GM10266 (cell line): ENCODE measurements around the gene NOS1.

Experiments
- DNase-seq: peaks from one replicate; pipeline ENCODE4 v3.0.0; 2012; ENCODE audit errors: extremely low spot score
- TF ChIP-seq, protein P1 (sequence below): IDR thresholded peaks from 2 replicates; pipeline ENCODE4 v1.5.1; 2012; ENCODE audit warnings: mild to moderate bottlenecking, low read depth; ENCODE audit not compliant: control insufficient read depth, insufficient read depth; ENCODE audit errors: missing control alignments

Gene NOS1

DNA sequence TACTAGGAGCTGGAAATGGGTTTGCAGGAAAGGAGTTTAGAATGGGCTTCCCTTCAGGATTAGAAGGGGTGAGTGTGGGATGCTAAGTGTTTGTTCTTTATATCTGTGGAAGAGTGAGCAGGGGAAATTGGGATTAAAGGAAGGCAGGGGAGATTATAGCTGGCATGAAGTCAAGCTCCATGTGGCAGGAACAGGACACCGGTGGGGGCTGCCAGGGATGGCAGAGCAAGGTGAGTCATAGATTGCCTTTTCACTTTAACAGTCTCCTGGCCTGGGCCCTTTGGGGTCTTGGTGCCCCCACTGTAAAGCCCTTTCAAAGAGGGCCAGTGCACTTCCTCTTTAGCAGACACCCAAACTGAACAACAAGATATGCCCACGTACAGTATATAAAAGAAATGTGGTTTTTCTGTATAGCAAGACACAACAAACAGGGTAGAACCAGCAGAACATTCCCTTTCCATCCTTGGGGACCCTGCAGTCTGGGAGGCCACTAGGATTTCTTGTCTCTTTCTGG lies 148.1 kb downstream of the NOS1 start:
- TF ChIP-seq, protein P1, sequence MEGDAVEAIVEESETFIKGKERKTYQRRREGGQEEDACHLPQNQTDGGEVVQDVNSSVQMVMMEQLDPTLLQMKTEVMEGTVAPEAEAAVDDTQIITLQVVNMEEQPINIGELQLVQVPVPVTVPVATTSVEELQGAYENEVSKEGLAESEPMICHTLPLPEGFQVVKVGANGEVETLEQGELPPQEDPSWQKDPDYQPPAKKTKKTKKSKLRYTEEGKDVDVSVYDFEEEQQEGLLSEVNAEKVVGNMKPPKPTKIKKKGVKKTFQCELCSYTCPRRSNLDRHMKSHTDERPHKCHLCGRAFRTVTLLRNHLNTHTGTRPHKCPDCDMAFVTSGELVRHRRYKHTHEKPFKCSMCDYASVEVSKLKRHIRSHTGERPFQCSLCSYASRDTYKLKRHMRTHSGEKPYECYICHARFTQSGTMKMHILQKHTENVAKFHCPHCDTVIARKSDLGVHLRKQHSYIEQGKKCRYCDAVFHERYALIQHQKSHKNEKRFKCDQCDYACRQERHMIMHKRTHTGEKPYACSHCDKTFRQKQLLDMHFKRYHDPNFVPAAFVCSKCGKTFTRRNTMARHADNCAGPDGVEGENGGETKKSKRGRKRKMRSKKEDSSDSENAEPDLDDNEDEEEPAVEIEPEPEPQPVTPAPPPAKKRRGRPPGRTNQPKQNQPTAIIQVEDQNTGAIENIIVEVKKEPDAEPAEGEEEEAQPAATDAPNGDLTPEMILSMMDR = no peak
- no peak for DNase-seq

DNA sequence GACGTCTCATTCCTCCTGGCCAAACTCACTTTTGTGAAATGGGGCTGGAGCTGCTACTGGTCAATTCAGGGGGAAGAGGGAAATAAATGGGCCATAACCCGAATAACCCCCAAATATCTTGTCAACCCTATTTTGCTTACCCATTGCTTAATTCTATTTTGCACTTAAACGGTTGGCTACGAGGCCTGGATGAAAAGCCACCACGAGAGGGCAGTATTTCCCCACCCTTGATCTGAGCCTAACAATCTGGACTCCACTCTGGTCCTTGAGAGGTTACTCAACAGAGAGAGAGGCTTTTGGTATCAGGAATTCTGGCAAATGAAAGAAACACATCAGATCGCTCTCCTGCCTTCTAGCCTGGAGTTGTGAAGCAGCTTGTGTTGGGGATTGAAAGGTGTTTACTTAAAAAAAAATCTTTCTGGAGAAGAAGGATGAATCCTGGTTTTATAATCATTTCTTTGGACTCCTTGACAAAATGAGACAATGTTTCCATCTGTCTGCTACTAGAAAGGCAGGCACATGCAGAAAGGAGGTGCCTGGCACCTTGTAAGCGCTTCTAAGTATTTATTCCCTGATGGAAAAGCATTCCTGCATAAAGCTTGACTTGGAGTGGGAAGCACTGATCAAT lies 148.7 kb downstream of the NOS1 start:
- TF ChIP-seq, protein P1 = peak; percentile 86
- peak; percentile 70 for DNase-seq

DNA sequence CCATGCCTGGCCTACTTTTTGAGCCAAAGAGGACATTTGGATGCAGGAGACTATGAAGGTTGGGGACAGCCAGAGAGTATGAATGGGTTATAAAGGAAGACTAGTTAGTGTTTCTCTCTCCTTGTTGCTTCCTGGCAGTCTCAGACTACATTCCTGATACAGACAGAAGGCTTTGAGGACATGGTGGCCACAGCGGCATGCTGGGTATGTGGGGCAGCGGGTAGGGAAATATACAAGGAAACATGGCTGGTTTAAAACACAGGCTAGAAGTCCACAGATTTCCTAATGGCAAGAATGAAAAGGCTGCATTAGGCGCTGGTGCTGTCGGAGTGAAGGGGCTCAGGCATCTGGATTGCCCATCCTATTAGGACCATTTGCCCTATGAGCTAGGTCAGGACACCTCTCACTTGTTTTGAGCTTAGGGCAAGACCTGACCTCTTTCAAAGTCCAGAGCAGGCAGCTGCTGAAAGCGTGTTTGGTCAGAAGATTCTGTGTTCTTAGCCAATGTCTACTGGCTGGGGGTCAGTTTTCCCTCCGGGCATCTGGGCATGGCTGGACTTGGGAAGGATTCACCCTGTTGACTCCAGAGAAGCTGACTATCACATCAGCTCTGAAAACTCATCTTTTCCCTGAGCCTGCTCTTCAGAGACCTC lies 151.0 kb downstream of the NOS1 start:
- DNase-seq = no peak
- TF ChIP-seq, protein P1 = no peak

DNA sequence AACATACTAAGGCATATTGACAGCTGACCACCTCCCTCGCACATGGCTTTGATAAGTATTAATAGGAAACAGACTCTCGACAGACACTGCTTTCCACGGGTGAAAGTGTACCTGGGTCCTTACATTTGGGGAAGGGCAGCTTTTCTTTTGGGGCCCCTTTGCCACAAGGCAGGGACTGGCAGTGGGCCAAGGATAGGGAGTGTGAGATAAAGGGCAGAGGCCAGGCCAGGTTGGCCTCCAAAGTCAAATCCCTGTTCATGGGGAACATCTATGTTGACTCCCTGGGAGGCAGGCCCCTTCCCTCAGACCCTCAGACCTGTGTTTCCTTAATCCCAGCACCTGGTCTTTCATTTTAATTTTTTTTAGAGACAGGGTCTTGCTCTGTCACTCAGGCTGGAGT lies 151.8 kb downstream of the NOS1 start:
- no peak for DNase-seq

DNA sequence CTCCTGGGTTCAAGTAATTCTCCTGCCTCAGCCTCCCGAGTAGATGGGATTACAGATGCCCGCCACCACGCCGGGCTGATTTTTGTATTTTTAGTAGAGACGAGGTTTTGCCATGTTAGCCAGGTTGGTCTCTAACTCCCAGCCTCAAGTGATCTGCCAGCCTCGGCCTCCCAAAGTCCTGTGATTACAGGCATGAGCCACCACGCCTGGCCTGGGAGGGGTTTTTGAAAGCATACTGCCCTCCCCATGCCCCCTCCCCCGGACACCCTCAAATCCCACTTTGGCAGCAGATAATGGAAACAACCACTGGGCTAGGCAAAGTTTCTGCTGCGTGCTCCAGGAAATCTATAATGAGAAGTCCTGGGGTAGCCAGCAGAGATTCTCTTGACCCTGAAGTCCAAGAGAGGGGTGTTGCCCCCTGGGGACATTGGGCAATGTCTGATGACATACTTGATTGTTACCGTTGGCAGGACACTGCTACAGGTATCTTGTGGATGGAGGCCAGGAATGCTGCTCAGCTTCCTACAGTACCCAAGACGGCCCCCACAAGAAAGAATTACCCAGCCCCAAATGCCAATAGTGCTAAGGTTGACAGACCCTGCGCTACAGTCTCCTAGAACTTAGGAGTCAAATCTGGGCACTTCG lies 152.5 kb downstream of the NOS1 start:
- no peak for DNase-seq
- TF ChIP-seq, protein P1 = no peak

More for the DNA sequence above, 151.8 kb downstream of the NOS1 start:
- TF ChIP-seq, protein P1 = no peak

DNA sequence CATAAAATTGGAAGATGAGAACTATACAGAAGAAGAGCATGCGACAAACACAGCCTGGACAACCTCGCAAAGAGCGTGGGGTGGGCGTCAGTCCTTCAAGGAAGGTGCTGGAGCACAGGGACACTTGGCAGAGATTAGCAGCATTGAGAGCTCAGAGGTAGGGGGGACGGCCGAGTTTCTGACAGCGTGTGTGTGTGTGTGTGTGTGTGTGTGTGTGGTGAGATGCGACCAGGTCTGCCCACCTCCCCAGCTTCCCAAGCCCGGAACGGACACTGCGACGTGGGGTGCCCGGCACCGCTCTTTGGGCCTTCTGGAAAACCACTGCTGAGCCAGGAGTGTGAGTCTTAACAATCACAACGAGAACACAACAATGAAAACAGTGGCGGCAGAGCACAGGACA lies 153.2 kb downstream of the NOS1 start:
- DNase-seq = no peak
- TF ChIP-seq, protein P1 = no peak

DNA sequence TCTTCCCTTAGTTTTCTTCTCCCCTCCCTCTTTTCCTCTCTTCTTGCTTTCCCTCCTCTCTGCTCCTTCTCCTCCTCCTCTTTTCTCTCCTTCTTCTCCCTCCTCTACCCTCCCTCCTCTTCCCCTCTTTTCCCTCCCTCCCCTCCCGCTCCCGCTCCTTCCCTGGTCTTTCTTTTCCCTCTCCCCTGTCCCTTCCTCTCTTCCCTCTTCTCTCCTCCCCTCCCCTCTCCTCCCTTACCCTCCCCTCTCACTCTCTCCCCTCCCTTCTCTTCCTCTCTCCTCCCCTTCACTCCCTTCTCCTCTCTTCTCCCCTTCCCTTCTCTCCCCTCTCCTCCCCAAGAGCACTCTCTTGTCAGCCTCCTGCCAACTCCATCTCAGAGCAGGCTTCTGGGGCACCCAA lies 153.8 kb downstream of the NOS1 start:
- DNase-seq = no peak
- TF ChIP-seq, protein P1 = no peak
